Right lobe of liver (tissue), 6 donors: ENCODE data around the gene SEMA3E. TPM values are rescaled to one million over a fixed set of nuclear protein-coding genes. Genes with fewer than 3 reads are reported as not detected.

Source experiments
- ATAC-seq, 4 donors: fragments of 200-7000 bp; cut with Tn5 transposase; one replicate each; pipeline ENCODE4 v1.9.1; 2020; ENCODE audit warnings: mild to moderate bottlenecking in 4 of 4, moderate library complexity in 4 of 4
- DNase-seq, 3 donors: peaks; one replicate each; pipeline ENCODE4 v3.0.0-alpha.2; 2020
- H3K27ac ChIP-seq, 3 donors: fragments of 200-600 bp; one replicate each; pipeline ENCODE4 v1.8.0; 2022
- H3K27me3 ChIP-seq, 2 donors: fragments of 200-600 bp; one replicate each; pipeline ENCODE4 v1.8.0; 2022
- H3K36me3 ChIP-seq, 4 donors: fragments of 200-600 bp; sonication (generic) in 1 of 4; one replicate each; pipeline versions ENCODE4 v1.5.1 to v1.8.0; 2017 to 2022; ENCODE audit warnings: control low read depth in 1 of 4
- H3K4me1 ChIP-seq, 4 donors: fragments of 200-600 bp; sonication (generic) in 1 of 4; one replicate each; pipeline versions ENCODE4 v1.5.1 to v1.8.0; 2017 to 2022; ENCODE audit warnings: control low read depth in 1 of 4
- H3K4me3 ChIP-seq, 3 donors: fragments of 200-600 bp; one replicate each; pipeline ENCODE4 v1.8.0; 2022
- H3K9me3 ChIP-seq, 4 donors: fragments of 200-600 bp; sonication (generic) in 1 of 4; one replicate each; pipeline versions ENCODE4 v1.5.1 to v1.8.0; 2017 to 2022; ENCODE audit warnings: control low read depth in 1 of 4
- POLR2A ChIP-seq: fragments of 450-650 bp; IDR thresholded peaks from one replicate; pipeline ENCODE4 v1.6.1; 2017; ENCODE audit warnings: antibody characterized with exemption, mild to moderate bottlenecking
- WGBS: methylation state at CpG from one replicate; pipeline ENCODE4 v1.1.6; 2018; ENCODE audit warnings: low coverage, low lambda C conversion rate; ENCODE audit not compliant: insufficient coverage; ENCODE audit errors: missing lambda C conversion rate; 5-methylcytosine and 5-hydroxymethylcytosine counted together
- intact Hi-C, 2 donors: fragments of 100-400 bp; cut with DNase I; formaldehyde crosslinking; loops; one replicate each; pipeline versions ENCODE4 v1.11.2 to v1.14.1; 2022
- total RNA-seq, 6 experiments: library from RNA; depleted of rRNA in 2 of 6; stranded (reverse); fragments of >200 nt in 2 of 6; fragmentation: NEBNext Ultra II Directional in 3 of 6; extraction: Animal tissue kit (Norgen Biotek cat#: 25700) in 3 of 6; gene quantifications; one replicate each; pipeline versions ENCODE4 v1.1.0 to v1.2.4, GENCODE V29; 2016 to 2023
- TF ChIP-seq, protein P1 (sequence below), 4 donors: fragments of 200-600 bp in 3 of 4; fragments of 450-650 bp in 1 of 4; IDR thresholded peaks; one replicate each; pipeline versions ENCODE4 v1.5.1 to v1.8.0; 2016 to 2022; ENCODE audit warnings: antibody characterized with exemption in 4 of 4, mild to moderate bottlenecking in 2 of 4
- donor health status: DM: no; HTN: yes; CAD: no.
- donor health status: DM: no; HTN: no; CAD: no.
- donor health status: DM: no; HTN: no; CAD: no.
- donor health status: DM: no; HTN: yes; CAD: no.
- donor health status: DM: no; HTN: yes; CAD: no.

Gene SEMA3E
- total RNA-seq, 6 experiments from 2014 or later, result 0.06 to 1.0 (median 0.32) TPM

DNA sequence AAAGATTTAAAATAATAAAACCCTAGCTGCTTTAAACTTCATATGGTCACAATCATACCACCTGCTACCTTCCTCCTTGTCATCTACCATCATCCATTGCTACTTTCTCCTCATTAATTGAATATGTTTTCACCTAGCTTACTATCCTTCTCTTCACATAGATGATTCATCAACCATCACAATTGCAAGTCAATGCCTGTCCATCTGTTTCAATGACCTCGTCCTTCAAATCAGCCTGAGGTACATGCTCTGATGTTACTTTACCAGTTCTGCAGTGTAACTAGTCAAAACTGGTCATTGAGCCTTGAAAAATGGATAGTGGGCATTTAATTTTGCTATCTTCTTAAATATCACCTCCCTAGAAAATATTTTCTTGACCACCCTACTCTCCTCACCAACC is 164.7 kb downstream of the SEMA3E start:
- DNase-seq, result no peak
- intact Hi-C loops, result no loop called here

DNA sequence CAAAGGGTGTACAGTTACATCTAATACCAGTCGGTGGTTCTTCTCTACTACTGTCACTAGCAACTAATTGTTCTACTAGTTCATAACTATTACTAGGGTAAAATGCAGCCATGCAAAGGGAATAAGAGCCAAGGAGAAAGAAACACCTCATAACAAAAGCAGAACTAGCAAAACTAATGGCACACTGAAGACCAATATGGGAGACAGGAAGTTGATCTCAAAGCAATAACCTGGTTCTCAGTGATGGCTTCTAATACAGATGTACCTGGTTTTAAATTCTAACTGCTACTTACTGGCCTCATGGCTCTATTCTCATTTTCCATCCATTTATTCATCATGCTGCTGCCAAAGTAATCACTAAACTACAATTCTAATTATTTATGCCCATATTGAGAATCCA is 170.3 kb downstream of the SEMA3E start:
- TF ChIP-seq, protein P1, sequence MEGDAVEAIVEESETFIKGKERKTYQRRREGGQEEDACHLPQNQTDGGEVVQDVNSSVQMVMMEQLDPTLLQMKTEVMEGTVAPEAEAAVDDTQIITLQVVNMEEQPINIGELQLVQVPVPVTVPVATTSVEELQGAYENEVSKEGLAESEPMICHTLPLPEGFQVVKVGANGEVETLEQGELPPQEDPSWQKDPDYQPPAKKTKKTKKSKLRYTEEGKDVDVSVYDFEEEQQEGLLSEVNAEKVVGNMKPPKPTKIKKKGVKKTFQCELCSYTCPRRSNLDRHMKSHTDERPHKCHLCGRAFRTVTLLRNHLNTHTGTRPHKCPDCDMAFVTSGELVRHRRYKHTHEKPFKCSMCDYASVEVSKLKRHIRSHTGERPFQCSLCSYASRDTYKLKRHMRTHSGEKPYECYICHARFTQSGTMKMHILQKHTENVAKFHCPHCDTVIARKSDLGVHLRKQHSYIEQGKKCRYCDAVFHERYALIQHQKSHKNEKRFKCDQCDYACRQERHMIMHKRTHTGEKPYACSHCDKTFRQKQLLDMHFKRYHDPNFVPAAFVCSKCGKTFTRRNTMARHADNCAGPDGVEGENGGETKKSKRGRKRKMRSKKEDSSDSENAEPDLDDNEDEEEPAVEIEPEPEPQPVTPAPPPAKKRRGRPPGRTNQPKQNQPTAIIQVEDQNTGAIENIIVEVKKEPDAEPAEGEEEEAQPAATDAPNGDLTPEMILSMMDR (IDR thresholded peaks at IDR 0.05), result no peak
- TF ChIP-seq POLR2A, result no peak

More for the DNA sequence above, 164.7 kb downstream of the SEMA3E start:
- TF ChIP-seq POLR2A, result no peak
- TF ChIP-seq, protein P1 (IDR thresholded peaks at IDR 0.05), result no peak
- Histone ChIP-seq H3K27ac (no peak overlapping the region), H3K27me3 (no peaks in the 10 kb centered on the region), H3K4me1 (no peaks in the 10 kb centered on the region), H3K4me3 (no peak overlapping the region), H3K9me3 (no peaks in the 10 kb centered on the region), H3K36me3 (no peaks in the 10 kb centered on the region)
- no peak for ATAC-seq
- 13% methylated on average over 1 of the region's 1 CpG for WGBS

DNA sequence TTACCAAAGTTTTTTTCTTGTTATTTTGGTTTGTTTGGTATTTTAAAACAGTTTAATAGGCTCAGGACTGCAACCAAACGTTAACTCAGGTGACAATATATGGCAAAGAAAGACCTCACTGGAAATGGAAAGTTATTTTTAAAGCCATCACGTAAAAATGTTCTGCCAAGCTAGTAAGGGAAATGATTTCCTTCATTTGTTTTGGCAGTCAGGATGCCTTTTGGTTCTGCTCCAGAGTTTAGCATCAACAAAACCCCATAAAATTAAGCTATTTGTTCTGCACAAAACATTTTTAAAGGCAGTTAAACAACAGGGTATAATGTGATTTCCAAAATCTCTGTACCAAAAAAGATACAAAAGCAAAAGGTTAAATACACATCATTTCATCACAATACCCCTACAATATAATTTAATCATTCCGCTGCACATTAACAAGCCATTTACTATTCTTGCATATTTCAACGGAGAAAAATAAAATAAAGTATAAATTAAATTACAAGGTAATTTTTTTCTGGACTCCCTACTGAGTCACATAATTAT is 172.4 kb downstream of the SEMA3E start:
- intact Hi-C loops, result no loop called here
- DNase-seq, result no peak
- H3K27me3 ChIP-seq, result no peaks in the 10 kb centered on the region
- H3K4me1 ChIP-seq, result no peaks in the 10 kb centered on the region
- no peaks in the 10 kb centered on the region for H3K36me3 ChIP-seq
- no peaks in the 10 kb centered on the region for H3K9me3 ChIP-seq
- no peak overlapping the region for H3K27ac ChIP-seq
- no peak overlapping the region for H3K4me3 ChIP-seq
- WGBS, result 36% methylated on average over 4 of the region's 4 CpGs
- no peak for ATAC-seq
- TF ChIP-seq, protein P1 (IDR thresholded peaks at IDR 0.05), result no peak
- no peak for TF ChIP-seq POLR2A

More for the DNA sequence above, 170.3 kb downstream of the SEMA3E start:
- no peak for DNase-seq
- Histone ChIP-seq H3K4me3 (no peak overlapping the region), H3K9me3 (no peaks in the 10 kb centered on the region), H3K36me3 (no peaks in the 10 kb centered on the region), H3K27ac (no peak overlapping the region), H3K27me3 (no peaks in the 10 kb centered on the region), H3K4me1 (no peaks in the 10 kb centered on the region)
- WGBS, result 25% methylated on average over 1 of the region's 1 CpG
- ATAC-seq, result no peak
- intact Hi-C loops, result no loop called here

DNA sequence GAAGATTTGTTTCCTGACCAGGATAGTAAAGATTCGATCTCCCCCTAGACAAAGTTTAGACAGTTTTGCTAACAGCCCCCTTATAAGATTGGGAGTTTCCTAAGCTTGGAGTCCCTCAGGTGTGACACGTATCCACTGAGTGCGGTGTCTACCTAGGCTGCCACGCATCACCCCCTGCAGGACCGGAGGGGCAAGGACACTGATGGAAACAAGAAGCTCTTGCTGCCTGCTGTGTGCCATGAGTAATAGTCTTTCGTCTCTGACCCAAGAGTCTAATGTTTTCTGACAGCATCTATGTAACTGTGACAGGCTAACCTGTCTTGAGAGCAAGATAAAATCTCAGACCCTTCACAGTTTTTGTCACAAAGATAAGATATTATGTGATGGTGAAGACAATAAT is 173.5 kb downstream of the SEMA3E start:
- TF ChIP-seq POLR2A, result no peak
- TF ChIP-seq, protein P1 (IDR thresholded peaks at IDR 0.05), result no peak
- Histone ChIP-seq H3K27me3 (no peaks in the 10 kb centered on the region), H3K27ac (no peak overlapping the region), H3K4me3 (no peak overlapping the region), H3K36me3 (no peaks in the 10 kb centered on the region), H3K4me1 (no peaks in the 10 kb centered on the region), H3K9me3 (no peaks in the 10 kb centered on the region)
- intact Hi-C loops, result no loop called here
- DNase-seq (no peak), ATAC-seq (no peak)
- WGBS, result 73% methylated on average over 3 of the region's 6 CpGs

DNA sequence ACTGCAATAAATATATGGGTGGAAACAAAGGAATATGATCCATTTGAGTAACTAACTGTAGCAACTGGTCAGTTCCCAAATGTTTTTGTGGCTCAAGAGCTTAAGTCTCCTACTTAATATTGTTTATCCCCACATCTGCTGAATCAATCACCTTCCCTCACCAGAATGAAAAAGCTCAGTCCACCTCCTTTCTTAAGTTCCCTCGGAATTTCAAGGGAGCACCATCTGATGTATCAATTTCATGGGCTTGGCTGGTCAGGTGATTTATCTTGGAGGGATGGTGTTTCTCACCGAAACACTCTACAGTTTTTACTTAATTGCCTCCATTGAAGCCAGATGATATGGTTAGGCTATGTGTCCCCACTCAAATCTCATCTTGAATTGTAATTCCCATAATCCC is 176.6 kb downstream of the SEMA3E start:
- Histone ChIP-seq H3K27ac (no peak overlapping the region), H3K4me1 (no peaks in the 10 kb centered on the region), H3K4me3 (no peak overlapping the region), H3K27me3 (no peaks in the 10 kb centered on the region), H3K9me3 (no peaks in the 10 kb centered on the region), H3K36me3 (no peaks in the 10 kb centered on the region)
- no peak for DNase-seq
- TF ChIP-seq POLR2A, result no peak
- TF ChIP-seq, protein P1 (IDR thresholded peaks at IDR 0.05), result no peak
- WGBS, result 58% methylated on average over 2 of the region's 2 CpGs
- no peak for ATAC-seq
- intact Hi-C loops, result no loop called here
